HG03378 (cell line): Measurements from ENCODE around the gene NFKBIA.
"Not testable (repeated sequence)": the region's sequence is repeated elsewhere in the genome, so short reads cannot be mapped to it uniquely, and the experiment has no call there.

ENCODE experiments used
- ATAC-seq: cut with Tn5 transposase; IDR thresholded peaks from one replicate; pipeline ENCODE4 v1.9.1; 2021; ENCODE audit warnings: mild to moderate bottlenecking, moderate library complexity; ENCODE audit not compliant: unreplicated experiment

The NFKBIA gene, protein sequence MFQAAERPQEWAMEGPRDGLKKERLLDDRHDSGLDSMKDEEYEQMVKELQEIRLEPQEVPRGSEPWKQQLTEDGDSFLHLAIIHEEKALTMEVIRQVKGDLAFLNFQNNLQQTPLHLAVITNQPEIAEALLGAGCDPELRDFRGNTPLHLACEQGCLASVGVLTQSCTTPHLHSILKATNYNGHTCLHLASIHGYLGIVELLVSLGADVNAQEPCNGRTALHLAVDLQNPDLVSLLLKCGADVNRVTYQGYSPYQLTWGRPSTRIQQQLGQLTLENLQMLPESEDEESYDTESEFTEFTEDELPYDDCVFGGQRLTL

DNA sequence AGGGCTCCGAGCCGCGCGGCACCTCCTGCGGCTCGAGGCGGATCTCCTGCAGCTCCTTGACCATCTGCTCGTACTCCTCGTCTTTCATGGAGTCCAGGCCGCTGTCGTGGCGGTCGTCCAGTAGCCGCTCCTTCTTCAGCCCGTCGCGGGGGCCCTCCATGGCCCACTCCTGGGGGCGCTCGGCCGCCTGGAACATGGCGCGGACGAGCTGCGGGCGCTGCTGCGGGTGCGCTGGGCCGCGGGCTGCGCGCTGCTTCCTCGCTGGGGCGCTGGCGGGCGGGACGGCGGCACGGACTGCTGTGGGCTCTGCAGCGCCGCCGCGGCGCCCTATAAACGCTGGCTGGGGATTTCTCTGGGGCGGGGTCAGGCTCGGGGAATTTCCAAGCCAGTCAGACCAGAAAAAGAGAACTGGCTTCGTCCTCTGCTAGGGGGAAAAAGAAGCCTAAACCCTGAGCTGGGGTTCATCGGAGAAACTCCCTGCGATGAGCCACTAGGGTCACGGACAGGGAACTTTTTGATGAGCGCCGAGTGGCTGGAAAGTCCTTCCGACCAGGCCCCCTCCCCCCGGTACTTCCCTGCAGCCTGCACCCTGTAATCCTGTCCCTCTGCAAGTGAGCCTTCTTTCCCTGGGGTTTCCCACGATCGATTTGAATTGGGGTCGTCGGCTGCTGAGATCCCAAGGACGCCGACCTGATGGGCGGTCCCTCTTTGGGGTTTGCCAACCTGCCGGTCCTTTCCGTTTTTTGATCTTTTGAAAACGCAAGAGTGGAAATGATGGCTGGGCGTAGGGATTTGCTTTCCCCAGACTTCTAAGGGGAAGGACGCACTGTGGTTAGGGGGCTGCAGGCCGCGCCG is at the start of gene NFKBIA:
Gene NFKBIA, minus strand, starts transcription at position 301 of the 855 bp plus-strand sequence. Its CDS starts 105 bp downstream, at position 196.
- ATAC-seq = peak; percentile 56

DNA sequence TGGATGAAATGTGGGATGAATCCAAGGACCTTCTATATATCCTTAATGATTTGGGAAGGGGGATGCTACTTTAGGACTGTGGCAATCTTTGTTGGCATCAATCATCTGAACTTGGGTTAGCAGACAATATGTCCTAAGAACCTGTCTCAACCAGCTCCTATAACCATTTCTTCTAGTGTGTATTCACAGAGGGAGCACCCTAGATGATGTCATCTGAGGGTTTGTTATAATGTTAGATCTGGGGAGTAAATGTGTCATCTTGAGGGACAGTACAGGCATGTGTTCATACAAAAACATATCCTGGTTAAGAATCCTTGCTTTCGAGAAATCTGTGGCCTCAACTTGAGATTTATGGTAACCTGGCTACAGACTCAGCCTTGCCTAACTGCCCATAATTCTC is 41.9 kb upstream of the NFKBIA start:
- no peak for ATAC-seq

DNA sequence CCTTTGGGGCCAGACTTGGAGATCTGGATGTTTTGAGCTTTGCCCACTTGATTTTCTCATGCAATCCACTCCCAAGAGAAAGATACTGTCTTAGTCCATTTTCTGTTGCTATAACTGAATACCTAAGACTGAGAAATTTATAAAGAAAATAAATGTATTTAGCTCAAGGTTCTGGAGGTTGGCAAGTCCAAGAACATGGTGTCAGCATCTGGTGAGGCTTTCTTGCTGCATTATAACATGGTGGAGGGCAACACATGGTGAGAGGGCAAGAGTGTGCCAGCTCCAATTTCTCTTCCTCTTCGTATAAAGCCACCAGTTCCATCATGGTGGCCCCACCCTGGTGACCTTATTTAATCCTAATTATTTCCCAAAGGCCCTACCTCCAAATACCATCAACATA is 39.6 kb upstream of the NFKBIA start:
- ATAC-seq = no peak

DNA sequence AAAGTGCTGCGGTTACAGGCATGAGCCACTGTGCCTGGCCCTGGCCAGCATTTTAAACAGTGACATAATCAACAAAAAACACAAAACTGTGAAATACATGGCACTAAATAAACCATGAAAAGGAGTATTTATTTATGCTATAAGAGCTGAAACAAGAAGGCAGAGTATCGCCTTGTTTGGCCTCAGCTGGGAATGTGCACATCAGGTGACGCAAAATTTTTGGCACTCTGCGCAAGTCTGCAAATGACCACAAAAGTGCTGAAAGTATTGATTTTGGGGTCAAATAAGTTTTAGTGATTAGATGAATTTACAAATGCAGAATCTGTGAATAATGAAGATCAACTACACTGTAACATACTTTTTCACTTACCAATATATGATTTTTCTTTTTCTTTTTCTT is 36.6 kb upstream of the NFKBIA start:
- no peak for ATAC-seq

DNA sequence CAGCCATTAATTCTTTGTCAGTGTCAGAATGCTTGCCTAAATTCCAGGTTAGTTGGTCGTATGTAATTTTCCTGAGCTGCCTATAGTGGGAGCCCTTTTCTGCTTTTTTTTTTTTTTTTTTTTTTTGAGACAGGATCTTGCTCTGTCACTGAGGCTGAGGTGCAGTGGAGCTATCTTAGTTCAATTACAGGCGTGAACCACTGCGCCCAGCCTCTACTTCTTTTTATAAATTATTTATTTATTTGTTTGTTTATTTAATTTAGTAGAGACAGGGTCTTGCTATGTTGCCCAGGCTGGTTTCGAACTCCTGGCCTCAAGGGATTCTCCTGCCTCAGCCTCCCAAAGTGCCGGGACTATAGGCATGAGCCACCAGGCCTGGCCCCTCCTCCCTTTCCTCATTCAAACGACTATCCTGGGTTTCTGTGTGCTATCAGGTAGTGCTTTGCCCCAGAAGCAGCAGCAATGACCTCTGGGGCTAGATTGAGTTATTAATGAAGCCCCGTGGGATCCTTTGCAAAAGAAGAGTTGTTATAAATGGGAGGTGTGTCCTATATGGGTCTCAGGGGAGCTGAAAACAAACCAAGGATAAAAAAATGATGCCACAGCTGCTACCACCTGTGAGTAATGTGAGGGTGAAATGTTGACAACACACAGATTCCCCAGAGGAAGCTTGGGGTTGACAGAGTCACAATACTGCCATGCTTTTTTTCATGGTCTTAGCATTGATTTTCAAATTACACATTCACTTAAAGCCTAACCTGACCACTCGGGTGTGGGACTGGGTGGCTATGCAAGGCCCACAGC is 34.6 kb upstream of the NFKBIA start:
- ATAC-seq = no peak

DNA sequence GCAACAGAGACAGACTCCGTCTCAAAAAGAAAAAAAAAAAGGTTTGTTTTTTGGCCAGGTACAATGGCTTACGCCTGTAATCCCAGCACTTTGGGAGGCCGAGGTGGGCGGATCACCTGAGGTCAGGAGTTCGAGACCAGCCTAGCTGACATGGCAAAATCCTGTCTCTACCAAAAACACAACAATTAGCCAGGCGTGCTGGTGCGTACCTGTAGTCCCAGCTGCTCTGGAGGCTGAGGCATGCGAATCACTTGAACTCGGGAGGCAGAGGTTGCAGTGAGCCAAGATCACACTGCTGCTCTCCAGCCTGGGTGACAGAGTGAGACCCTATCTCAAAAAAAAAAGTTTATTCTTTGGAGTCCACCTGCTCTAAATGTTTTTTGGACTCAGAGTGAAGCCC is 33.9 kb upstream of the NFKBIA start:
- ATAC-seq = not testable (repeated sequence)

DNA sequence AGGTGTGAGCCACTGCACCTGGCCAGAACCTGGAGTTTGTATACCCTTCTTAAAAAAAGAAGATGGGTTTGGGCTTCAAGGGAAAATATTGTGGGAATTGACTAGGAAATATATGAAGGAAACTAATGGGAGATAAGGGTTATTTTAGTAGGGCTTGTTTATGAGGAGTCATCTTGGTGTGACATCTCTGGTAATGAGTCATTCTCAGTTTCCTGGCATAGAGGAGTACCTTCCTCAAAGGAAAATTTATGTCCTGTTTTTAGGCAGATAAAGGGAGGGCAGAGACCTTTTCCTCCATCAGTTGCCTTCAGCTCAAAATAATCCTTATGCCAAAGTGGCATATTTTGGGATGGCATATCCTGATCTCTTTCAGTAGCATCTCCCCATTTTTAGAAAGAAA is 30.6 kb upstream of the NFKBIA start:
- ATAC-seq = no peak

DNA sequence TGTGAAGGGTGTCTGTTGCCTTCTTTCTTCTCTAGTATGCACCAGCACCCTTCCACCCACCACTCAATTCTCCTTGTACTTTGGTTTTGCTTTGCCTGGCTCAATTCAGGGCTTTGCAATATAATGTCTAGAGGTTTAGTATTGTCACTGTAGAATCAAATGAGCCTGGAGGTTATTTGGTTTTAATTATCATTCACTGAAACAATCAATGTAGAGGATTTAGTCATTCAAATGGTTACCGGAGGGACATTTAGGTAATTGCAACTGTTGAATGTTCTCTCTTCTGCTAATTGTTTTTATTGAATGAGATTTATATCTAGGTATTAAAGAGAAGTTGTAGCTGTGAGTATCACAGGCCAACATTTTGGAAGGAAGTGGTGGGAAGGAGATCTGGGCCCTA is 29.3 kb upstream of the NFKBIA start:
- no peak for ATAC-seq

DNA sequence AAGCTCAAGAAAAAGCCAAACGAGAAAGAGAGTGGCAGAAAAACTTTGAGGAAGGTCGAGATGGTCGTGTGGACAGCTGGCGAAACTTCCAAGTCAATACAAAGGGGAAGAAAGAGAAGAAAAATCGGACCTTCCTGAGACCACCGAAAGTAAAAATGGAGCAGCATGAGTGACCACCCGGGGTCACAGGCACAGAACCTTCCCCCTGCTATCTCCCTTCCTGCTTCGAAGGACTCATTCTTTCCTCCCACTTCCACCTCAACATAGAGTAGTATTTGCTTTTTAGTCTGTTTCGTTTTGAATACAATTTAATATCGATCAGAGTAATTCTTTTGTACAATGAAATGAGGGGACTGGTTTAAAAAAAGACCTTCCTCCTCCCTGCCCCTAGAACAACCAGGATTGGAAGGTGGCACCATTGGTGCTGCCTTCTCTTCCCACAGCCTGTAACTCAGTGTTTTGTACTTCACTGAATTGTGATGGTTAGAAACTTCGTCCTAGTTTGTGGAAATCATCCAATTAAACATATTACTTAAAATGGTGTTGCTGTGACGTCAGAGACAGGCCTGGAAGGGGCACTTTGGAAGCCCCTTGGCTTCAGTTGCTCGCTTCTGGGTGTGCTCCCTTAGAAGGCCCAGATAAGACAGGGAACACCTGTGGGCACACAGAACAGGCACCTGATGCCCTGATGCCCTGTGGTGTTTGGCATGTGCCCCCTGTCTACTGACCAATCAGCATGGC is 26.1 kb upstream of the NFKBIA start:
- ATAC-seq = no peak

DNA sequence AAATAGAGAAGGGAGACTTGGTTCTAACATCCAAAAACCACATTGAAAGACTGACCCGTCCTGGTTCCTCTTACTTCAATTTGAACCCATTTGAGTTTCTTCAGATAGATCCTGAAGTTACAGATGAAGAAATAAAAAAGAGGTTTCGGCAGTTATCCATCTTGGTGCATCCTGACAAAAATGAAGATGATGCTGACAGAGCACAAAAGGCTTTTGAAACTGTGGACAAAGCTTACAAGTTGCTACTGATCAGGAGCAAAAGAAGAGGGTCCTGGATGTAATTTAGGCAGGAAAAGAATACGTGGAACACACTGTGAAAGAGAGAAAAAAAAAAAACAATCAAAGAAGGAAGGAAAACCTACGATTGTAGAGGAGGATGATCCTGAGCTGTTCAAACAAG is 25.4 kb upstream of the NFKBIA start:
- ATAC-seq = no peak

DNA sequence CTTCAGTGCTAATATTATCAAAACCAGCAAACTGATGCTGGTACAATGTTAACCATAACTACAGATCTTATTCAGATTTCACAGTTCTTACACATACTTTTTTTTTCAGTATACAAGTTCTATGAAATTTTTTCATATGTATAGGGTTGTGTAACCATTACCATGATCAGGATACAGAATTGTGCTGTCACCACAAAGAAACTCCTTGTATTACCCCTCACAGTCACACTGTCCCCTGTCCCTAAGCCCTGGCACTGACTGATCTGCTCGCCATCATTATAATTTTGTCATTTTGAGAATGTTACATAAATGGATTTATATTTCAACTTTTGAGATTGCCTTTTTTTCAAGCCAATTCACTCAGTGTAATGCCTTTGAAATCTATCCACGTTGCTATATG is 21.3 kb upstream of the NFKBIA start:
- no peak for ATAC-seq

DNA sequence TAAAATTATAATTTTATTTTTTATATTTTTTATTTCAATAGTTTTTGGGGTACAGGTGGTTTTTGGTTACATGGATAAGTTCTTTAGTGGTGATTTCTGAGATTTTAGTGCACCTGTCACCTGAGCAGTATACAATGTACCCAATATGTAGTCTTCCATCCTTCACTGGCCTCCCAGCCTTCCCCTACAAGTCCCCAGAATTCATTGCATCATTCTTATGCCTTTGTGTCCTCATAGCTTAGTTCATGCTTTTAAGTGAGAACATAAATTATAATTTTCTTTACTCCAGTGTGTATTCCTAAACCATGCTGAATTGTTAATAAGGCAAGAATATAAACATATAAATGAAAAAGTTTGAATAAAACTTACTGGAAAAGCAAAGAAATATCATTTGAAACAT is 19.1 kb upstream of the NFKBIA start:
- ATAC-seq = no peak

DNA sequence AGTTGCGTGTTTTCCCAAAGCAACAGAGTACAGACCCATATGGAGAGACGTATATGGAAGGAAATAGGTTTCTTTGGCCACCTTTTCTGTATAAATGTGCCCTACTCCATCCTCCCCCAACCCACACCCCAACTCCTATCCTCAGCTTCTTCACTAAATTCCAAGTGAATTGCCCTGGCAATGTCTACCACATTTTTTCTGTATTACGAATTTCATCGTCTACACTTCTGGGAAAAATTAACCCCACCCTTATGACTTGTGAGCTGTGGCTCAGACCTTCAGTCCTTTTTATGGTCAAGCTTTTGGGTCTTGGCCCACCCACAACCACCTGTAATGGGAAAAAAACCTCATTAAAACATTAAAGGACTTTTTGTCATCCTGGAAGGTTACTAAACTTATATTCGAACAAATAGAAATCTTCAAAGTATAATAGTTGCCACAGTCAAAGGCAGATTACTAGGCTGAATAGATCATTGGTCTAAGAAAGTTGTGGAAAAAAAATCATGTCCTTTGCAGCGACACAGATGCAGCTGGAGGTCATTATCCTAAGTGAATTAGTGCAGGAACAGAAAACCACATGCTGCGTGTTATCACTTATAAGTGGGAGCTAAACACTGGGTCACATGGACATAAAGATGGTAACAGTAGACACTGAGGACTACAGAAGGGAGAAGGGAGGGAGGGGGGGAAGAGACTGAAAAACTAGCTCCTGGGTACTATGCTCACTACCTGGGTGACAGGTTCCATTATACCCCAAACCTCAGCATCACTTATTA is 15.7 kb upstream of the NFKBIA start:
- no peak for ATAC-seq

DNA sequence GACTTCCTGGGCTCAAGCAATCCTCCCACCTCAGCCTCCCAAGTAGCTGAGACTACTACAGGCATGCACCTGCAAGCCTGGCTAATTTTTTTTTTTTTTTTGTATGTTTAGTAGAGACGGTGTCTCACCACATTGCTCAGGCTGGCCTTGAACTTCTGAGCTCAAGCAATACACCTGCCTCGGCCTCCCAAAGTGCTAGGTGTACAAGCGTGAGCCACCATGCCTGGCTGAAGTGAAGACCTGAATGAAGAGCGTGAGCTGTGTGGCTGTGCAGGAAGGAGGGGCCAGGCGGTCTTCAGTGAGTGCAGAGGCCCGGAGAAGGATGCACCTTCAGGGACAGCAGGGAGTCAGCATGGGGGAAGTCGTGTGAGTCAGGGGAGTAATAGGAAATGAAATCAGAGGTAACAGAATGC is 14.9 kb upstream of the NFKBIA start:
- no peak for ATAC-seq

DNA sequence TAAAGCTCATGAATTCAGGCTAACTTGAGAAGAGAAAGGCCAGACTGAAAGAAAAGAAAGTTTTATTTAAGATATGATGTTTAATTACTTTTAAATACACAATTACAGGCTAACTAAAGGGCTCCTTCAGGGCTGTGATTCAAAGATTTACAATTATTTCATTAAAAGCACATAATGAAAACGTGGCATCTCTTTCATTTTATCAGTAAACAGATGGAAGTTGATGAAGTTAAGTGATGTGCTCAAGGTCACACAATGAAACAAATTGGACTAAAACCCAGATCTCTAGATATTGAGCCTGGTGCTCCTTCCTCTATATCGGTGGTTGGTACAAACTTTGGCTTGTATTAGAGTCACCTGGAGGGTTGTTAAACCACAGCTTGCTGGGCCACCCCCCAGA is 13.5 kb upstream of the NFKBIA start:
- ATAC-seq = no peak

DNA sequence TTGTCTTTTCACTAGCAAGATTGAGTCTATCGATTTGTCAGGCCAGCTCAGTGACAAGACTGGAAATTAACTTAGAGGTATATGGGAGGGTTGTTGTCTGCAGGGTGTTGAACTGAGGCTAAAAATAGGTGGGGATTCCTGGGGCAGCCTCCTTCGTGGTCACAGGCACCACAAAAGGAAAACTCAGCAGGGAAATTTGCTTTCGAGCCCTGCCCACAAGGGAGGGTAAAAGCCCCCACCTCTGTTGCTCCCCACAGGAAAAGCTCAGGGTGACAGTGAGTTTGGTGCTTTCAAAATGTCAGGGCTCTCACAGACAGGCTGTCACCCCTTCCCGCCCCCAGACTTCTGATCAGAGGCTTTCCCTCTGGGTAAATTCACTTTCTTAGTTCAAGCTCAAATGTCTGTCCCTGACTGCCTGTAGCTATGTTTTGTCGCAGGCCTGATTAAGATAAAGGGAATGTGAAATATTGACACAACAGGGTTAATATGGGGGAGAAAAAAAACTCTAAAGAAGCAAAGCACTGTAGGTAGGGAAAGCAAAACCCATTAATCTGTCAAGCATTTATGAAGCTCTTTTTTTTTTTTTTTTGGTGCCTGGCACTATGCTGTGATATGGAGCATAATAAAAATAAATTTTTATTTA is 11.7 kb upstream of the NFKBIA start:
- peak; percentile 48 for ATAC-seq

DNA sequence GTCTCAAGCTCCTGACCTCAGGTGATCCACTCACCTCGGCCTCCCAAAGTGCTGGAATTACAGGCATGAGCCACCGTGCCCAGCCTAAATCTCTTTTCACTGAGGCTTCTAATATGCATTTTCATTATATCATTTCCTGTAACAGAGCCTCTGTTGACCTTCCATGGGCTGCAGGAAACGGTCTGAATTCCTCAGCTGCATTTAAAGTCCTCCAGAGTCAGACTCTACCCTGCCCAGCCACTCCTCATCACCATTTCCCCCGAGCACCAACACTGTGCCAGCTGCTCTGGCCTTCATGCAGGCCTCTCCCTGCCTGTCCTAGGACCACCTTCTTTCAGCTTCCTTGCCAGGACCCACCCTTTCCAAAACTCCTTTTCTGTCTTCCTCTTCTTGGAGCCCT is 9.8 kb upstream of the NFKBIA start:
- ATAC-seq = no peak

DNA sequence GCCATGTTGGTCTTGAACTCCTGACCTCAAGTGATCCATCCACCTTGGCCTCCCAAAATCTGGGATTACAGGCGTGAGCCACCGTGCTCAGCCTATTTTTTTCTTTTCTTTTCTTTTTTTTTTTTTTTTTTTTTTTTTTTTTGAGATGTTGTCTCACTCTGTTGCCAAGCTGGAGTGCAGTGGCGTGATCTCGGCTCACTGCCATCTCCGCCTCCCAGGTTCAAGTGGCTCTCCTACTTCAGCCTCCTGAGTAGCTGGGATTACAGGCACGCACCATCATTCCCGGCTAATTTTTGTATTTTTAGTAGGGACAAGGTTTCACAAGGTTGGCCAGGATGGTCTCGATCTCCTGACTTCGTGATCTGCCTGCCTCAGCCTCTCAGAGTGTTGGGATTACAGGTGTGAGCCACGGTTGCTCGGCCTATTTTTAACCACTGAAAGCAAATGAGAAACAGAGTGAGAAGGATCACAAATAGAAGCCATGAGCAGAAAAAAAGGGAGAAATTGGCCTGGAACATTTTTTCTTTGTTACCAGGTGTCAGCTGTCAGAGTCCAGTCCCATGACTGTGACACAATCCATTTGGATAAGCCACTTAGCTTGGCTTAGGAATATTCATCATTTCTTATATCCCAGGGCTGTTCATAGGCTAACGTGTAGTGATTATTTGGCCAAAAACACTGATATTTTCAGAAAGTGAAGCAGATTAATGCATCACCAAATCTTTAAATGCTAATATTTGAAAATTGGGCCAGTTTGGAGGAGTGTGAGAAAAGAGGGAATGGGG is 7.9 kb upstream of the NFKBIA start:
- ATAC-seq = no peak

DNA sequence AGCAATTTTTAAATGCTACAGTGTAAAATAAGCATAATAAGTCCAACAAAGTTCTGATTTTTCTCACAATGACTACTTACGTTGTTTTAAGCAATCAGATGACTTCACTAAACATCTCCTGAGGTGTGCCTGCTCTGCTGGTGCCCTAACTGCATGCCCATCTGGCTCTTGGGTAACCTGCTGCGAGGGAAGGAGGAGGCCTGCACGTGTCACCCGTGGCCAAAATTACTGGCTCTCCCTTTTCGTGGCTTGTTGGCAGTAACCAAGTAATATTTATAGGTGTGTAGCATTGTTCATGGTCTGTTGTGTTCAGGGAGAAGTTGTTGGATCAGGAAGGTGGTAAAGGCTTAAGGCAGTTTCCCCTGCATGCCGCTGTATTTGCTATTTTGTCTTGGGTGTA is 6.3 kb upstream of the NFKBIA start:
- ATAC-seq = no peak
